T-helper 2 cell treated with Interferon-gamma antibody and Interleukin-4, amounts not matched to agents 100 ng/mL and 5 ng/mL, for 36 hours (primary cell): Measurements from ENCODE around the gene KLHL9. TPM values are rescaled to one million over a fixed set of nuclear protein-coding genes. Genes with fewer than 3 reads are reported as not detected.
"Not testable (repeated sequence)": the region's sequence is repeated elsewhere in the genome, so short reads cannot be mapped to it uniquely, and the experiment has no call there.

Experiments used
- intact Hi-C: fragments of 100-400 bp; cut with micrococcal nuclease; formaldehyde crosslinking; loops from one replicate; pipeline ENCODE4 v1.15.1; 2023
- total RNA-seq: library from RNA; stranded (reverse); gene quantifications from 2 replicates; pipeline ENCODE4 v1.2.3, GENCODE V29; 2022

The KLHL9 gene, protein sequence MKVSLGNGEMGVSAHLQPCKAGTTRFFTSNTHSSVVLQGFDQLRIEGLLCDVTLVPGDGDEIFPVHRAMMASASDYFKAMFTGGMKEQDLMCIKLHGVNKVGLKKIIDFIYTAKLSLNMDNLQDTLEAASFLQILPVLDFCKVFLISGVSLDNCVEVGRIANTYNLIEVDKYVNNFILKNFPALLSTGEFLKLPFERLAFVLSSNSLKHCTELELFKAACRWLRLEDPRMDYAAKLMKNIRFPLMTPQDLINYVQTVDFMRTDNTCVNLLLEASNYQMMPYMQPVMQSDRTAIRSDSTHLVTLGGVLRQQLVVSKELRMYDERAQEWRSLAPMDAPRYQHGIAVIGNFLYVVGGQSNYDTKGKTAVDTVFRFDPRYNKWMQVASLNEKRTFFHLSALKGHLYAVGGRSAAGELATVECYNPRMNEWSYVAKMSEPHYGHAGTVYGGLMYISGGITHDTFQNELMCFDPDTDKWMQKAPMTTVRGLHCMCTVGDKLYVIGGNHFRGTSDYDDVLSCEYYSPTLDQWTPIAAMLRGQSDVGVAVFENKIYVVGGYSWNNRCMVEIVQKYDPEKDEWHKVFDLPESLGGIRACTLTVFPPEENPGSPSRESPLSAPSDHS
- 17.1 and 17.2 TPM in 2 replicates for total RNA-seq

DNA sequence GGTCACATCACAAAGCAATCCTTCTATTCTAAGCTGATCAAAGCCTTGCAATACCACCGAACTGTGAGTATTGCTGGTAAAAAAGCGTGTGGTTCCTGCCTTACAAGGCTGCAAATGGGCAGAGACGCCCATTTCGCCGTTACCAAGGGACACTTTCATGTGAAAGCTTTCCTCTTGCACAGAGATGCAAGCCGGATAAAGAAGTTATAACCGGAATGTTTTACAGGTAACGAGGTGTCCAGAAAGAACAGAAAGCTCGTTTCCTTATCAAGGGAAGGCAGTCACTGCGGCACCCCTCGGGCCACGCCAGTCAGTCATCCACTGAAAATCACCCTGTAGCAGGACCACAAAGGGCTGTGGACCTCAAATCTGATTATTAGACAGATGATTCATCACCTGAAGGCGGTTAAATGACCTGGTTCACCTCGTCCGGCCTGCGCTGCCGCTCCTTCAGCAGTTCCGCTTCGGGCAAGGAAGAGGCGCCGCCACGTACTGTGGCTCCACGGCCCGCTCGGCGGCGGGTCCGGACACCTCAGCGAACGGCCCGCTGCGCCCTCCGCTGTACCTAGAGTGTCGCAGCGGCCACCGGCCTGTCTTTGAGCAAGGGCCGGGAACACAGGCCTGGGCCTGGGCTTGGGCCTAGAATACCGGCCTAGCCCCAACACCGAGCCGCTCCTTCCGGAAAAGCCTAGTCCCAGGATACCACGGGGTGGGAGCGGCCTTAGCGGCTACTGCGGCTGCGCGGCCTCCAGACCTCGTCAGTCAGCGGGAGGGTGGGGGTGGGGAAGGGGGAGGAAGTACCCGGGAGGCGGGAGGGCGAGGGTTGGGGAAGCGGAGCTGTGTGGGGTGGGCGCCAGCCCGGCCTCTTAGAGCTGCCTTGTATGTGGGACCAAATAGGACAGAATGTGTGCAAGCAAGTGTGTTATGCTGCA, at the start of gene KLHL9:
Gene KLHL9, minus strand, starts transcription at position 704 of the 932 bp plus-strand sequence. Its CDS starts 545 bp downstream, at position 159.
- intact Hi-C loops = loop anchor here (1.0 to 10.0 kb wide), 5 partner anchors 22 to 660 kb away; partner anchors contain the start of genes CDKN2A, CDKN2B-AS1 and MTAP

DNA sequence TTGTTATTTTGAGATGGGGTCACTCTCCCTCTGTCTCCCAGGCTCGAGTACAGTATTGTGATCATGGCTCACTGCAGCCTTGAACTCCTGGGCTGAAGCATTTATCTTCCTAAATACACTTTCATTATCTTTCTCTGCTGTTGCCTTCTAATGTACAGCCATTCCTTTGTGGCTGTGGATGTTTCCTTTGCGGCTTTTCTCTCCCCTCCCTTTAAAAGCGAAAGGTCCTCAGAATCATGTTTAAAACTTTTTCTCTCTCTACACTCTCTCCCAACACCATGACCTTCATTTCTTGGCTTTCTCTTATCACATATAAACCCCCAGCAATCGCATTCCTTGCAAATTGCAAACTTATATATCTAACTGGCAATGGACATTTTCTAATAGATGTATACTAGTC, 48.4 kb upstream of the KLHL9 start:
- intact Hi-C loops = no loop called here

DNA sequence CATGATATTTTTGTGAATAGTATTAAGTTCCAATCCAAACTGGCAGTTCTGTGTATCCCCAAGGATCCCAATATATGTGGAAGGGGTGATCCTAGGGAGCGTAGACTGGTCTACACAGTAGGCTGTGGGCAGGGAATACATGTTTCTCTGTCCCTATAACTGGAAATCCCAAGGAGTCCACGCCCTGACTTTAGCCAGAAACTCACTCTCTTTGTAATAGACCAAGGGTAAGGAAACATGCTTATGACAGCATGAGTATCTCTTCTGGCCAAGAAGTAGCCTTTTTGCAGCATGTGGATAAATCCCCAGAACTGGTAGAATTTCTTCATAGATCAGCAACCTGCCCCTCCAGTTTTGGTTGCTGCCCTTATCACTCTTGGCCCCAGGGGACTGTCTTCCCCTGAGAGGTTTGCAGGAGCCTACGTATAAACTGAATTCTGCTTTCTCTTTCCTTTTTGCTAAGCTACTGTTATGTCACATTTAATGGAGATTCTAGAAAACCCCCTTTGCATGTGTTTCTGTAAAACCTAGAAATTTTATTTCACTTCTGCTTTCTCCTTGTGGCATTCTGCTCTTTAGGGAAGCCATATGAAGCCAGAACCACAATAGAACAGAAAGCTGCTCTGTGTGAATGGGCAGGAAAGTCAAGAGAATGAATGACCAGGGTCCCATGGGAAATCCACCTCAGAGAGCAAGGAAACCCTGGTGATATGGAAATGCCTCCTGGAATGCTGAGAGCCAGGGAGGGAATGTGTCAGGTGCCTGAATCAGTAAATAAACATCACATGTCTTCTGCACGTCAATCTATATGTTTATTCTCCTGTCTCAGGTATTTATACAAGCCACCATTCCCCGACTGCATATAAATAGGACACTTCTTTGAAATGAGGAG, 46.5 kb upstream of the KLHL9 start:
- intact Hi-C loops = loop anchor here (1.0 kb wide), 2 partner anchors 24 to 45 kb away; no protein-coding TSS in a partner anchor

DNA sequence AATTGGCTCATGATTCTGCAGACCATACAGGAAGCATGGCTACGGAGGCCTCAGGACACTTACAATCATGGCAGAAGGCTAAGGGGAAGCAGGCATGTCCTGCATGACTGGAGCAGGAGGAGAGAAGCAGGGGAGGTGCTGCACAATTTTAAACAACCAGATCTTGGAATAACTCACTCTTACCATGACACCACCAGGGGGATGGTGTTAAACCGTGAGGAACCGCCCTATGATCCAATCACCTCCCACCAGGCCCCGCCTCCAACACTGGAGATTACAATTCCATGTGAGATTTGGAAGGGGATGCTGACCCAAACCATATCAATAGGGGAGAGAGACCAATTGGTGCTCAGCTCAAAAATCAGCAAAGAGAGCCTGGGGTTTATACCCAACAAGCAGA, 36.3 kb upstream of the KLHL9 start:
- intact Hi-C loops = not testable (repeated sequence)

DNA sequence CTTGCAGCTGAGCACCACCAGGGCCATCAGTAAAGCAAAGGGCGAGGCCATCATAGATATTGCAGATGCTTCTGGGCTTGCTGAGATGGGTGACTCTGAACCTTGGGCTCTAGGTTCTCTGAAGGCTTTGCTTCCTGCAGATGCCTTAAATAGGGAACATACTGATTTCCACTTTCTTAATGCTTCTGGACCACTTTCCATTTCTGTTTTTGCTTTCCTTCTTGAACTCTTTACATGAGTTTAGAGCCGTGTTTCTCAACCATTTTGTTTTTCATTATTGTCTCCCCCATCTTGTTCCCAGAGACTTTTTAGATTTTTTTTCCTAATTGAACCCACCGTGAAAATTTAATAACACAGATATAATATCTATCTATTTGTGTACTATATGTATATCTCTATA, 32.8 kb upstream of the KLHL9 start, which contains the start of gene IFNA13:
Gene IFNA13, minus strand, starts transcription at position 101 of the 400 bp plus-strand sequence. Its CDS starts 47 bp downstream, at position 54.
- intact Hi-C loops = no loop called here

DNA sequence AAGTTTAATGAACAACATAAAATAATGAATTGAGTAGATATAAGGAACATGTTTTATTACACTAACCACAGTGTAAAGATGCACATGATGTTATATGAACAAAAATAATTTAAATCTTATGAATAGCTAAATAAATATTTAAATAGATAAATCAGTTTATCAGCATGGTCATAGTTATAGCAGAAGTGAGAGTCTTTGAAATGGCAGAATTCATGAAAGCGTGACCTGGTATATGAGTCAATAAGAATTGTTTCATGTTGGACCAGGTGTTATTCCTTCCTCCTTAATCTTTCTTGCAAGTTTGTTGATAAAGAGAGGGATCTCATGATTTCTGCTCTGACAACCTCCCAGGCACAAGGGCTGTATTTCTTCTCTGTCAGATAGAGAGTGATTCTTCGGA, 32.0 kb upstream of the KLHL9 start:
- intact Hi-C loops = not testable (repeated sequence)

DNA sequence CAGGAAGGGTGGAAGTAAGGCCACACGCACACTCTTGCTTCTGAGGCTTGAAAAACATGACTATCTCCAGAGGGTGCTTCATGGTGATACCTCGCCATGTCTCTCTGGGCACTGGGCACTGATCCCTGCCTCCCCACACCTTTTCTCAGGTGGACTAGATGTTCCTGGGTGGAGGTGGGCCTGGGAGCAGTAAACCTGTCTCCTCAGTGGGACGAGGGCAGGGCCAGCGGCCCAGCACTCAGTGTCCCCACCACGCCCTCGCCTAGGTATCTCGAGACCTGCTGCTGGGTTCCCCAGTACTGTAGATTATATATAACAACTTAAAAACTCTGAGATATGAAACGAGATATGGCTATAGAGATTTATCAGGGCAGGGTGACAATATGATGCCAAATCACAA, 27.1 kb upstream of the KLHL9 start:
- intact Hi-C loops = no loop called here

DNA sequence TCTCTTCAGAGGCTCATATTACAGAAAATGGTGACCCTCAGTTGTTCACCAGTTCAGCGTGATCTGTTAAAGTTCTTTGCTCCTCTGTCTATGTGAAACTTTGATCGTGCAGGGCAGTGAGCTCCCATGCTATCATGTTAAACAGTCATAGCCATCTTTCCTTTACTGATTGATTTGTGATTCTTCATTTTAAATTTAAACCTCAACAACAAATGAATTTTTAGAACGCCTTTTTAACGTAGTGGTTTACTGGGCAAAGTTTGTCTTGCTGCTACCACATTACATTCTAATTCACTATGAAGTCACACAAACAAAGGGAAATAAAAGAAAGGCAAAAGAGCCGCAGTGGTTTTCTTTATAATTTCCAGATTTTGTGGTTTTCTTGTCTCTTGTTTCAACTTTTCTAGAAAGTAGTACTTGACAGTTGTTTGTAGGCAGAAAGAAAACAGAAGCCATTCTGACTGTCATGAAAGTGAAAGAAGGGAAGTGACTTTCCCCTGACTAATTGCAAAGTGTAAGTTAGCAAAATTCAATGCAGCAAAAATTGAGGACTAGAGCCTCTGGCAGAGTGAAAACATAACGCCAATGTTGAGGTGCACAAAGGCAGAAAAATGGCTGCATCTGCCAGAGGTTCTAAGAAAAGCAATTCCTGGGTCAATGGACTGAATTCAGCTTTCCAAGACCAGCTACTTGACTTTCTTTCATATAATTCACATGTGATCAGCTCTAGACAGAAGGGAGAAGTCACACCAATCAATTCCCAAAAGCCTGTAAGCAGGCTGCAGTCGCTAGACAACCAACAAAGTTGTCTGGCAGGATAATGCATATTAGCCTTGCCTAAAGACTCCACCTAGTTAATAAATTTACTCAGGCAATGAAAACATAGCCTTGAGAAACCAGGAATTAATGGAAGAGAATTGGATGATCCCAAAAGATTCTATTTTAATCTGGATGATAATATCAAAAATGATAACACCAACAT, 22.6 kb upstream of the KLHL9 start:
- intact Hi-C loops = loop anchor here (1.0 kb wide), 3 partner anchors 22 to 39 kb away; partner anchors contain the start of gene KLHL9

DNA sequence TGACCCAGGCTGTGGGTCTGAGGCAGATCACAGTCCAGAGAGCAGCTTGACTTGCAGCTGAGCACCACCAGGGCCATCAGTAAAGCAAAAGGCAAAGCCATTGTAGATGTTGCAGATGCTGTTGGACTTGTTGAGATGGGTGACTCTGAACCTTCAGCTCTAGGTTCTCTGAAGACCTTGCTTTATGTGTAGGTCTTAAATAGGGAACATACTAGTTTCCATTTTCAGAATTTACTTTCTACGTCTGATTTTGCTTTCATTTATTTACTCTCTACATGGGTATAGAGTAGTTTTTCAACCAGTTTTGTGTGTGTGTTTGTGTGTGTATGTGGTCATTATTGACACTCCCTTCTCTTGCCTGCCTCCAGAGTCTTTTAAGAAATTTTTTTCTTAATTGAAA, 15.6 kb upstream of the KLHL9 start, which contains the start of gene IFNA6:
Gene IFNA6, minus strand, starts transcription at position 101 of the 400 bp plus-strand sequence. Its CDS starts 0 bp downstream, at position 101.
- intact Hi-C loops = no loop called here

DNA sequence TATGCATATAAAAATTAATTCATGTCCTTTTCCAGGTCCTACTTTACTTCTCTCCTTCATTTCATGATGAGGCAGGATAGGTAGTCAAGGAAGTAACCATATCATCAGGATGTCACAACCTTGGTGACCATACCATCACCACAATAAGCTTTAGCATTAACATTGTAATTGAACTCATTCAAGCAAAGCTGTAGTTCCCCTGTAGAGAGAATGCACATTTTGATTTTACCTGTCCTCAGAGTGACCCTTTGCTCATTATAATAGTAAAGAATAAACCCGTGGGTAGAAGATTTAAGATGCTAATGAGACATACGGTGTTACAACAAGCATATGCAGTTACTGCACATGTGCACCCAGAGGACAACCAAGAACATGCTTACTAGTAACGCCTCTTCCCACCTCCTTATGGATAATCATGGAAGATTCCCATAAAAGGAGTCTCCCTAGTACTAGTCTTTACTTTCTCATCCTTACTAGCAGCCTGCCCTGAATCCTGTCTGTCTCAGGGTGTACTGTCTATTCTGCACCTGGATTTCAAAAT, 13.3 kb upstream of the KLHL9 start:
- intact Hi-C loops = no loop called here

DNA sequence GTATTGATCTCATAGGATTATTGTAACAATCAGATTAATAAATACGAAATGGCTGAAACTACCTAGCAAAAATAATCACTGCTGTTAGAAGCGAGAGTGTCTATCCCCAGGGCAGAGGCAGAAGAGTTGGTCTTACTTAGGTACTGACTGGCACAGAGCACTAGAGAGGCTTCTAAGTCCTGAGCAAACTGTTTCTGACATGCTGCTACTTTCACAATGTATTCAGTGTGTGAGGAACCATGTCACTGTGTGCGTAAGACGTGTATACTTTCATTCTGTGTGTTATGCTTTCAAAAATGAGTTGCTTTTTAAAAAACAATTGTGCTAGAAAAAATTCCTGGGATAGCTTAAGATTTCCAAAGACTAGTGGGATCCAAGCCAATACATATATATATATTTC, 5.5 kb upstream of the KLHL9 start:
- intact Hi-C loops = no loop called here

DNA sequence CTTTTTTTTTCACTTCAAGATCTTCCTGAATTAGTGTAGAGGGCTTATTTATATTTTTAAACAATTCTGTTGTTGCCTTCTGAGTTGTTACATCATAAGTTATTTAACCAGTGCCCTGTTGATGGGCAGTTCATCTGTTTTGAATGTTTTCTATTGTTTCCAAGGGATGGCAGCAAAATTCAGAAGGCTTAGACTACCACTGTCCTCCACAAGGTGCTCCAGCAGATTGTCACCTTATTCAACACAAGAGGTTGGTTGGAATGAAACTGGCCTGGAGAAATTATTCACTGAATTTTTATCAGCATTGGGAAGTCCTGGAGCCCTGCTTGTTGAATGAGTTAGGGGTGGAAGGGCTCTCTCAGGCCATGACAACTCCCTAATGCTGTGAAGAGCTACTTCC, 1.3 kb upstream of the KLHL9 start:
- intact Hi-C loops = loop anchor here (1.0 to 10.0 kb wide), 2 partner anchors 45 to 658 kb away; partner anchors contain the start of genes CDKN2A and CDKN2B-AS1

DNA sequence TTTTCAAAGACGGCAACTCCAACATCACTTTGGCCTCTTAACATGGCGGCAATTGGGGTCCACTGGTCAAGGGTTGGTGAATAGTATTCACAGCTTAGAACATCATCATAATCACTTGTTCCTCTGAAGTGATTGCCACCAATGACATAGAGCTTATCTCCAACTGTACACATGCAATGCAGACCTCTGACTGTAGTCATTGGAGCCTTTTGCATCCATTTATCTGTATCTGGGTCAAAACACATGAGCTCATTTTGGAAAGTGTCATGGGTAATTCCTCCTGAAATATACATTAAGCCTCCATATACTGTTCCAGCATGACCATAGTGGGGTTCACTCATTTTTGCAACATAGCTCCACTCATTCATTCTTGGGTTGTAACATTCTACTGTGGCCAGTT, 2.0 kb downstream of the KLHL9 start:
- intact Hi-C loops = loop anchor here (5.0 to 10.0 kb wide), 2 partner anchors 244 to 662 kb away; partner anchors contain the start of genes CDKN2A and CDKN2B-AS1

DNA sequence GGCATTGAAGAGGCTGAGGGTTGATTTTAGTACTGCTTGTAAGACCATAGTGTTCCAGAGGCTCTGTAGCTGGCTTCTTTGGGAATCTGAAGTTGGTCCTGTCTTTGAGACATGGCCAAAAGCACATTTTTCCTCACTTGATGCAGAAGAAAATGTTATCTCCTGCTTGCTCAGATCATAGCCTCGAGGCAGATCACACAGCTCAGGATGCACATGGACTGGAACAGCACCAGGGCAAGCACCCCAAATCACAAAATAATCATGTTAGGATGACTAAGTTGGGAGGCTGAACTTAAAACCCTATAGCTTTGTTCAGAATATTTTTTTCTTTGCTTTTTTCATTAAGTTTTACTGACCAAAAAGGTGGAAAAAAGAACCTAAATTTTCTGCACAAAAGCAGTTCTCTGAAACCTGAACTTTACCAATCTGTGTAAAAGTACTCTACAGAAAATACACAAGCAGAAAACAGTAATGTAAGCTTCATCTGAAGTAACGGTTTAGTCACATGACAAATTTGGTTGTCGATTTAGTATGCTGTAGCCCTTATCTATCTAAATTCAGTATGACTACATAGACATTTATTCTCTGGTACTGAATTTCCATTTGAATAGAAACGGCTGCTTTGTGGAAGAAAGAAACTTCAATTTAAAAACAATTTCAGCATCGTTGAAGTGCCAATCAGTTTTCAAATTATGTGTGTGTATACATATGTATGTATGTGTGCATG, 3.4 kb downstream of the KLHL9 start:
- intact Hi-C loops = loop anchor here (5.0 to 10.0 kb wide), 2 partner anchors 245 to 663 kb away; partner anchors contain the start of genes CDKN2A and CDKN2B-AS1

DNA sequence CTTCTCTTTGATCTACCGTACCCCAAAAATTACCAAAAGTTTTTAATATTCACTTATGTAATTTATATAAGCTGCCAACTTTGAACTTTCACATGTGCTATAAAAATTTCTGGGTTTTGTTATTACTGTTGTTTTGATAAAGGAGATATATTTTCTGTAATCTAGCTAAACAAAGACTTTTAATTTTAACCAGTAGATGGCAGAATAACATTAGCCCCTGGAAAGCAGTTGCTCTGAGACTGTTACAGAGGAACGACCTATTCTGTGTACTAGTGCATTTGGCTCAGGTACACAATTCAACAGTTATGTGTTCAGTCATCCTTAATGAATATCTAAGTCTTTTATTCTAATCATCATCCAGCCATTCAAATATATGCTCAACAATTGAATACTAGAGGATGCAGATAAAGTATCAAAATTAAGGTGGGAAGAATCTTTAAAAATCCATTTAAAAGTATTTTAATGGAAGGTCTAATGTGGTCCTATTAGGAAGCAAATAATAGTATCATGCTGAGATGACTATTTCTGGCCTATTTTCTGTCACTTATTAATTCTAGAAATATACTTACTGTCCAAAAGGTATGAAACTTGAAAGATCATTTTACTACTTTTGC, 8.6 kb downstream of the KLHL9 start:
- intact Hi-C loops = loop anchor here (1.0 to 5.0 kb wide), 3 partner anchors 70 to 231 kb away; no protein-coding TSS in a partner anchor

DNA sequence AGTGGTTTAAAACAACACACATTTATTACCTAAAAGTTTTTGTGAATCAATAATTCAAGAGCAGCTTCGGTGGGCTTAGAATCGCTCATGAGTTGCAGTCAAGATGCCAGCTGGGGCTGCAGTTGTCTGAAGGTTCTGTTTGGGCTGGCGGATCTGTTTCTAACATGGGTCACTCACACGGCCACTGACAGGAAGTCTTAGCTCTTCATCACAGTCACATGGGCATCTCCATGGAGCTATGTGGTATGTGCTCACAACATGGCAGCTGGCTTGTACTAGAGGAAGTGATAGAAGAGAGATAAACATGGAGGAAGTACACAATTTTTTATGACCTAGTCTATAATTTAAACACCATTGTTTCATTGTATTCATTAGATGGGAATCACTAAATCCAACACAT, 11.2 kb downstream of the KLHL9 start:
- intact Hi-C loops = no loop called here

DNA sequence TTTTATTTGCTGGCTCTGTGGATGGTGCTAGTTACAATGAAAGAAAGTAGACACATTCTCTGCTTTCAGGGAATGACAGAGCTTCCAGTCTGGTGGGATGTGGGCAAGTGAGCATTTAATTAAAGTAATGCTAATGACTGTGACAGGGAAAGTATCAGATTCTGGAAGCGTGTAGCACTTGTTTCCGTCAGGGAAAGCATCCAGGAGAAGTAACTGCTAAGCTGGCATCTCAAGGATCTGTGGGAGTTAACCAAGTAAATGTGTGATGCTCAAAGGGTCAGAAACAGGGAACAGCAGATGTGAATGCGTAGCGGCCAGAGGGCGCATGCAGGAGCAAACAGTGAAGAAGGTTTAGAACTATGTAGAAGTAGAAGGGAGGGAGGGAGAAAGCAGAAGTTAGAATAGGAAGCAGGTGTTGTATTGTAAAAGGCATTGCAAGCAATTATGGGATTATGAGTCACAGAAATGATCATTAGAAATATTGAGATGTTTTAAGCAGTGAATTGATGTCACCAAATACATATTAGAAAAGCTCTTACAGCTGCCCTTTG, 12.2 kb downstream of the KLHL9 start:
- intact Hi-C loops = no loop called here
